H1 (cell line): ENCODE data around the gene ADAMTS13.

ENCODE experiments used
- CHD7 ChIP-seq: fragments of 300-600 bp; sonication (generic); IDR thresholded peaks from 2 replicates; pipeline ENCODE4 v1.7.1; 2012; ENCODE audit warnings: low read length, moderate library complexity, mild to moderate bottlenecking, inconsistent platforms; ENCODE audit not compliant: insufficient replicate concordance
- CREB1 ChIP-seq: IDR thresholded peaks from 2 replicates; pipeline ENCODE4 v1.6.1; 2012; ENCODE audit warnings: inconsistent platforms
- NRF1 ChIP-seq: IDR thresholded peaks from 2 replicates; pipeline ENCODE4 v1.6.1; 2011; ENCODE audit warnings: mild to moderate bottlenecking, low read depth, low read length, improper control_type of control experiment
- TBP ChIP-seq: IDR thresholded peaks from 2 replicates; pipeline ENCODE4 v1.6.1; 2011; ENCODE audit warnings: low read depth, low read length, improper control_type of control experiment

DNA sequence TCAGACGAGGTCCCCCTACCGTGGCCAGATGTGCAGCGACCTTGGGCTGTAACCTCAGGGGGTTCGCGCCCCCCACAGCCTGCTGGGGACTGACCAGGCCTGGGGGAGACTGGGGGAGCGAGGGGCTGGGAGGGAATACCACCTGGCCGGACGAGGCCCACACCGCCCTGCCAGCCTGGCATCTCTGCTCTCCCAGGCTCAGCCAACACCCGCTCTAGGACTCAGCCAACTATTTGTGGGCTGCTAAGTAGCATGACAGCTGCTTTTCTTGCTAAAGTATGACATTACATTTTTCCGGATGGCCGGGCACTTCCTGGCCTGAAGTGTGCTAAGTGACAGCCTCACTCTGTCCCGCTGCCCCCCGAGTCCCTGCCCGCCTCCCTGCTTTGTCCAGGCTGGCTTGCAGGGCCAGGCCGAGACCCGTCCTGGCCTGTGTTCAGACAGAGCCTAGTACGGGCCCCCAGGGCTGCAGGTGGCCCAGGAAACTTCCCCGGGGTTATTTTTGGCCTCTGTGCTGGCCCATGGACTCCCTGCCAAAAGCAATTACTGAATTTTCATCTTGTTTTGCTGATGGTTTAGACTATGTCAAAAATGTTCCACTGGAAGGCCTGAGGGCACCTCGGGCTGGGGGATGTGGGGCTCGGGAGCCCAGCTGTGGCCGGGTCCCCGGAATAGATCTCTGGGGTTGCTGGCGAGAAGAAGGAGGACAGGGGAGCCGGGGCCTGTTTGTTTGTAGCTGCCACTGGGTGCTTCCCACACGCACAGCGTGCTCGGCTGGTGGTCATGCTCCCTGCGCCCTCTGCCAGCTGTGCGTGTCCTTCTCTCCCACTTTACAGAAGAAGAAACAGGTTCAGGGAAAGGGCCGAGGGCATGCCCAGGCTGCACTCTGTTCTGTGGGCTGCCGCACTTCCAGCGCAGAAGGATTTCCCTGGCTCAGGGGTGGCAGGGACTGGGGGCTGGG is 70.2 kb downstream of the ADAMTS13 start:
- TF ChIP-seq CHD7, result no peak
- TF ChIP-seq TBP, result no peak
- TF ChIP-seq CREB1, result no peak
- no peak for TF ChIP-seq NRF1
